HG03064 (cell line): Measurements from ENCODE around the gene CNTN1.

ENCODE experiments used
- ATAC-seq: cut with Tn5 transposase; IDR thresholded peaks from one replicate; pipeline ENCODE4 v1.9.1; 2021; ENCODE audit warnings: low read depth; ENCODE audit not compliant: unreplicated experiment

CNTN1 gene

GRCh38 chr12:40691913-40692764, at the start of gene CNTN1:
Gene CNTN1 (plus strand): TSS chr12:40692439.
- ATAC-seq: no peak

- no peak for ATAC-seq
Observed at GRCh38 chr12:40643506-40643905, 48.7 kb upstream of the CNTN1 start.

DNA sequence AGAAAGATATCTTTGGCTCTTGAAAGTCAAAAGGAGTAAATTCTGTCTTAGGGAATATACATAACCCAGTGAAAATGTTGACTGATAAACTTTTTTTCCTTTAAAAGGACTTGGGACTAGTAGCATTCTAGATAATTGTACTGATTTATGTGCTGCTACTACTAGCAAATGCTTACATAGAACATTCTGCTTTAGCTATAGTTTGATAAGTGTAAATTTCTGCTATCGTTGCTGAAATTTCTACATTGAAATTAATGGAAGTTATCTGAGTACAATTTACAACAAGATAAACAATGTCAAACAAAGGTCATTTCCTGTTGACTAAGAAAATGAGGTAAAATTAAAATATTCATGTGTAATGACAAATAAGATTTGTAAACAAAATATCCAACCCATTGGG, 48.3 kb upstream of the CNTN1 start:
- no peak for ATAC-seq

- no peak for ATAC-seq
Observed at GRCh38 chr12:40644708-40645107, 47.5 kb upstream of the CNTN1 start.

GRCh38 chr12:40645361-40645760, 46.9 kb upstream of the CNTN1 start:
- no peak for ATAC-seq

GRCh38 chr12:40646456-40646855, 45.8 kb upstream of the CNTN1 start:
- no peak for ATAC-seq

- no peak for ATAC-seq
Observed at GRCh38 chr12:40646911-40647310, 45.3 kb upstream of the CNTN1 start.

GRCh38 chr12:40647651-40648050, 44.6 kb upstream of the CNTN1 start:
- ATAC-seq: no peak

- ATAC-seq: no peak
Observed at GRCh38 chr12:40648519-40648918, 43.7 kb upstream of the CNTN1 start.

- ATAC-seq: no peak
Observed at GRCh38 chr12:40650038-40650704, 42.1 kb upstream of the CNTN1 start.

DNA sequence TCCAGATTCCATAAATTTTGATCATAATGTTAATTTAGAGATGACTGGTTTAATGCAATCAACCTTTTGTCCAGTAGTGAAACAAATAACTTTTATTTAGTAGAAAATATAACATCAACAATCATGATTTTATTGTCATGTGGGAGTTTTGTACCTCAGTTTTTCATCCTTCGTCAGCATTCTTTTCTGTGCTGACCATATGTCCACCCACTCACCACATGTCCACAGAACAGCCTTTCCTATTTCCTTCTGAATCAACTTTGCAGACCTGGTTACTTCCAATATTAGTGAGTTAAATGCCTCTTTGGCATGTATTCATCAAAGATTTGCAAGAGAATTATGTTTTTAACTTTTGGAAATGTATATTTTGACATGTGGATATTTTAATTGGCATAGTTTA, 36.8 kb upstream of the CNTN1 start:
- no peak for ATAC-seq

- no peak for ATAC-seq
Observed at GRCh38 chr12:40662366-40662765, 29.9 kb upstream of the CNTN1 start.

GRCh38 chr12:40663781-40664180, 28.5 kb upstream of the CNTN1 start:
- ATAC-seq: no peak

GRCh38 chr12:40668099-40668529, 24.1 kb upstream of the CNTN1 start:
- ATAC-seq: no peak

- no peak for ATAC-seq
Observed at GRCh38 chr12:40672741-40673271, 19.4 kb upstream of the CNTN1 start.

- ATAC-seq: no peak
Observed at GRCh38 chr12:40681148-40681547, 11.1 kb upstream of the CNTN1 start.

DNA sequence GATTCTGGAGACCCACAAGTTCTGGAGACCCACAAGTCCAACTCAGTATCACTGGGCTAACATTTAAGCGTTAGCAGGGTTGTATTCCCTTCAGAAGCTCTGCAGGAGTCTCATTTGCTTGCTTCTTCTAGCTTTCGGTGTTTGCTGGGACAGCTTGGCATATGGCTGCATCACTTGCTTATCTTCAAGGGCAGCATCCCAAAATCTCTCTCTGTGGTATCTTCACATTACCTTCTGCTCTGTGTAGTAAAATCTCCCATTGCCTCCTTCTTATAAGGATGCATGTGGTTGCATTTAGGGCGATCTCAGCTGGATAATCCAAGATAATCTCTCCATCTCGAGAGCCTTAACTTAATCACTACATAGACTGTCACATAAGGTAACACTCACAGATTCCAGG, 7.3 kb upstream of the CNTN1 start:
- no peak for ATAC-seq

GRCh38 chr12:40688085-40688725, 4.0 kb upstream of the CNTN1 start:
- ATAC-seq: no peak

GRCh38 chr12:40689576-40689975, 2.7 kb upstream of the CNTN1 start:
- no peak for ATAC-seq

DNA sequence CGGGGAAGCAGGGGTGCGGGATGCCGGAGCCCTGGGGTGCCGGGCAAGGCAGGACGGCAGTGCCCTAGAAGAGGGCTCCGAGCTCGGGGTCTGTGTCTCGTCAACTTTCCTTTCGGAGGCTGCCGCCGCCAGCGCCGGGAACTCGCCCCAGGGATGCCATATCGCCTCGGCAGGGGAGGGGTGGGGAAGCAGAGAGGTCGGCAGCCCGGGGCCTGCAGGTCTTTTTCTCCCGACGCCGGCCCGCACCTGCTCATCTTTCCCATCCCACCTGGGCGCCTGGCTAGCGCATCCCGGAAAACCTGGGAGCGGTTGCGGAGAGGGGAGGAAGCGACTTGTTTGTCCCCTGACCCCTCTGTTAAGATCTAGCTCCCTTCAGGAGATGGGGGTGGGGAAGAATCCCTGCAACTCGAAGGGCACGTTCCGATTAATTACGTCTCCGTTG, 547 bp downstream of the CNTN1 start:
- no peak for ATAC-seq

- no peak for ATAC-seq
Observed at GRCh38 chr12:40693207-40693821, 1.1 kb downstream of the CNTN1 start.
